HEK293 (cell line): ENCODE results near the gene NOL7.

Experiments used
- CTCF ChIA-PET: fragments of 350-600 bp; formaldehyde crosslinking; extraction: SDS; loops from one replicate; lab custom pipeline; 2021; ENCODE audit warnings: antibody characterized with exemption; lab: Yijun Ruan, JAX
- POLR2A ChIA-PET: fragments of 300-600 bp; formaldehyde crosslinking; extraction: SDS; loops from one replicate; lab custom pipeline; 2020; ENCODE audit warnings: antibody characterized with exemption, inconsistent platforms; lab: Yijun Ruan, JAX
- H3K27ac ChIP-seq: fragments of 200-500 bp; sonication (Bioruptor generic); 2 replicates; pipeline ENCODE4 v1.5.1; 2014; ENCODE audit warnings: low read depth, low read length, control low read depth, inconsistent platforms; ENCODE audit errors: extremely low read depth
- H3K36me3 ChIP-seq, 2 experiments: fragments of 200-500 bp in 1 of 2; sonication (Bioruptor generic) in 1 of 2; 1 replicate in 1 of 2; 2 replicates in 1 of 2; pipeline ENCODE4 v1.5.1; 2014 to 2017; ENCODE audit warnings: inconsistent platforms in 2 of 2, low read length in 2 of 2; ENCODE audit not compliant: control insufficient read depth in 2 of 2, insufficient read depth in 1 of 2
- H3K4me1 ChIP-seq: fragments of 200-500 bp; sonication (Bioruptor generic); 2 replicates; pipeline ENCODE4 v1.5.1; 2014; ENCODE audit warnings: mild to moderate bottlenecking, low read length, inconsistent platforms; ENCODE audit not compliant: control insufficient read depth, insufficient read depth
- H3K4me3 ChIP-seq: 2 replicates; pipeline ENCODE4 v1.5.1; 2011; ENCODE audit warnings: low read depth, mild to moderate bottlenecking, control low read depth, low read length, moderate library complexity
- H3K9me3 ChIP-seq: fragments of 200-500 bp; sonication (Bioruptor generic); 2 replicates; pipeline ENCODE4 v1.5.1; 2014; ENCODE audit warnings: low read depth, low read length, inconsistent platforms; ENCODE audit not compliant: control insufficient read depth, insufficient read depth
- PRDM1 ChIP-seq: fragments of 450-650 bp; formaldehyde crosslinking; IDR thresholded peaks from 2 replicates; pipeline ENCODE4; 2016; ENCODE audit warnings: missing biosample characterization, missing genetic modification characterization
- REPIN1 ChIP-seq: fragments of 450-650 bp; formaldehyde crosslinking; IDR thresholded peaks from 2 replicates; pipeline ENCODE4 v1.5.1; 2017; ENCODE audit warnings: missing biosample characterization, missing genetic modification characterization, low read depth
- ZNF366 ChIP-seq: fragments of 450-650 bp; formaldehyde crosslinking; conservative IDR thresholded peaks from 2 replicates; pipeline ENCODE4 v1.5.1; 2016; ENCODE audit warnings: missing biosample characterization, missing genetic modification characterization
- ZNF596 ChIP-seq: fragments of 450-650 bp; IDR thresholded peaks from 2 replicates; pipeline ENCODE4 v1.5.0; 2018; ENCODE audit warnings: missing biosample characterization, mild to moderate bottlenecking, missing genetic modification characterization, moderate library complexity
- ZNF654 ChIP-seq: fragments of 450-650 bp; formaldehyde crosslinking; IDR thresholded peaks from 2 replicates; pipeline ENCODE4 v1.5.1; 2016; ENCODE audit warnings: low read depth, missing biosample characterization, missing genetic modification characterization
- TF ChIP-seq, protein P1 (sequence below): fragments of 450-650 bp; formaldehyde crosslinking; IDR thresholded peaks from 2 replicates; pipeline ENCODE4 v1.5.1; 2016; ENCODE audit warnings: missing biosample characterization, missing genetic modification characterization
- TF ChIP-seq, protein P2 (sequence below): fragments of 450-650 bp; formaldehyde crosslinking; IDR thresholded peaks from 2 replicates; pipeline ENCODE4 v1.5.1; 2016; ENCODE audit warnings: missing biosample characterization, missing genetic modification characterization
- TF ChIP-seq, protein P3 (sequence below): fragments of 450-650 bp; formaldehyde crosslinking; IDR thresholded peaks from 2 replicates; pipeline ENCODE4 v1.5.1; 2016; ENCODE audit warnings: missing biosample characterization, missing genetic modification characterization, borderline replicate concordance

Gene NOL7

DNA sequence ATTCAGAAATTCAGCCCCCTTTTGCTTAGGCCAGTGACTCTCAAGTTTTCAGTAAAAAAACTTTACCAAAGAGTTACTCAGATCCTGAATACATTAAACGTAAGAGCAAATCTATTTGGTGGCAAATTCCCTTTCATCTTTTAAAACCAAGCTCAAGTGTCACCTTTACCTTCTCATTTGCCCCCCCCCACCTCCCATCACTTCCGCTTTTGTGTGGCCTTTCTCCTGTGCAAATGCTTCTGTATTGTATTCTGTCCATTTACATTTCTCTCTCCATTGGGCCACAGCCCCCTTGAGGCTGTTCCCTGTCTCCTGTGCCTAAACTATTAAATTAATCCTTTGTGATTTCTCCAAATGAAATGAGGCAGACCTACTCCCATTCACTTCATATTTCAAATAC lies 1.9 kb downstream of the NOL7 start:
- TF ChIP-seq REPIN1 (tag by site-specific recombination): no peak
- TF ChIP-seq PRDM1 (tag by site-specific recombination): peak; percentile 86
- POLR2A ChIA-PET: interaction anchor here (1.0 to 3.7 kb wide), 6 partner anchors 8 to 94 kb away, joined by 3 to 49 read pairs (median 6); partner anchors contain the start of genes RANBP9 and SIRT5
- Histone ChIP-seq H3K36me3 (peaks cover 46 to 53% of the 10 kb centered on the region in 2 experiments), H3K4me3 (no peak overlapping the region), H3K9me3 (no peaks in the 10 kb centered on the region), H3K27ac (no peak overlapping the region), H3K4me1 (peaks cover 12% of the 10 kb centered on the region)
- CTCF ChIA-PET: interaction anchor here (0.5 to 4.3 kb wide), 7 partner anchors 8 to 705 kb away, joined by 3 to 39 read pairs (median 3); partner anchors contain the start of gene SIRT5

DNA sequence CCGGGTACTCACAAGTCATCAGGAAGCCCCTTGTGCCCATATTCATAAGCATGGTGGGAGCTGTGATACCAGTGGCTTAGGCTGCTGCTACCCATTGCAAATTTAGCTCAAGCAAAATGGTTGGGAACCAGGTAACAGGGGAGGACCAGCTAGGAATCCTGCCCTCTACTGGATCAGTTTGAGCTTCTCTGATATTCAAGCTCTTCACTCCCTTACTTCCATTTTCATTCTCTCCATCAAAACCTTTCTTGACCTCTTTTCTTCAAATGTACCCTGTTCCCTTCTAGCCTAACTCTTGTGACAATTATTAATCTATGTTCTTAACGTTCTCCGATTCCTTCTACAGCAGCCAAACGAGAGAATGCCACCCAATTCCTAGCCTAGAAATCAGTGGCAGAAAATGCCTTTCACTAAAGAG lies 9.7 kb downstream of the NOL7 start:
- peaks cover 43 to 77% of the 10 kb centered on the region in 2 experiments for H3K36me3 ChIP-seq
- POLR2A ChIA-PET: interaction anchor here (0.9 to 1.1 kb wide), 3 partner anchors 9 to 51 kb away, joined by 3 to 10 read pairs (median 6); partner anchors contain the start of genes NOL7 and SIRT5

DNA sequence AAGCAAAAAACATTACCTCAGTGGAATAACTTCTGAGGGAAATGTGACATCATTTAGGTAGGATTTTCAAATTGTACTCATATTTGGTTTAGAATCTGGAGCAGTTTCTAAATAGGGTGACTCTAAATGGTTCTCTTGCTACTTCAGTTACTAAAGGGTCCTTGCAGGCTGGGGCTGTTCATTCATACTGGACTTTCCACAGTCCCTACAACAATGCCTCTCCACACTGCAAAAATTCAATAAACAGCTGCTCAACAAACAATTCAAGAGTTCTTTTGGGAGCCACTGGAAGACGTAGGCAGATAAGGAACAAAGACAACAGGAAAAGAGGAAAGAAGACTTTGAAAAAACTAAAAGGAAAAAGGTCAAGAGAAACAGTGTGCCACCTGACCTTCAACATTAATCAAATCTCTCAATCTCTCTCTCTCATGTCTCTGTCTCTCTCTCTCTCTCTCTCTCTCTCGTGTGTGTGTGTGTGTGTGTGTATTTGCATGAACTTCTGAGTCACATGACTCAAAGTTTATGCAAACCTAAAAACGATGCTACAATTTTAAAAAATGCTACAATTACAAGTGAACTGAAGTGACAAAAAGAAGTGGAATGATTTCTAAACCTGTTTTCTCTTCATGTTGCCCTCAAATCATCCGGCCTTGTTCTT lies 14.5 kb downstream of the NOL7 start:
- POLR2A ChIA-PET: interaction anchor here (0.5 to 1.3 kb wide), 2 partner anchors 15 to 153 kb away, joined by 3 to 4 read pairs; partner anchors contain the start of gene NOL7
- TF ChIP-seq, protein P1, sequence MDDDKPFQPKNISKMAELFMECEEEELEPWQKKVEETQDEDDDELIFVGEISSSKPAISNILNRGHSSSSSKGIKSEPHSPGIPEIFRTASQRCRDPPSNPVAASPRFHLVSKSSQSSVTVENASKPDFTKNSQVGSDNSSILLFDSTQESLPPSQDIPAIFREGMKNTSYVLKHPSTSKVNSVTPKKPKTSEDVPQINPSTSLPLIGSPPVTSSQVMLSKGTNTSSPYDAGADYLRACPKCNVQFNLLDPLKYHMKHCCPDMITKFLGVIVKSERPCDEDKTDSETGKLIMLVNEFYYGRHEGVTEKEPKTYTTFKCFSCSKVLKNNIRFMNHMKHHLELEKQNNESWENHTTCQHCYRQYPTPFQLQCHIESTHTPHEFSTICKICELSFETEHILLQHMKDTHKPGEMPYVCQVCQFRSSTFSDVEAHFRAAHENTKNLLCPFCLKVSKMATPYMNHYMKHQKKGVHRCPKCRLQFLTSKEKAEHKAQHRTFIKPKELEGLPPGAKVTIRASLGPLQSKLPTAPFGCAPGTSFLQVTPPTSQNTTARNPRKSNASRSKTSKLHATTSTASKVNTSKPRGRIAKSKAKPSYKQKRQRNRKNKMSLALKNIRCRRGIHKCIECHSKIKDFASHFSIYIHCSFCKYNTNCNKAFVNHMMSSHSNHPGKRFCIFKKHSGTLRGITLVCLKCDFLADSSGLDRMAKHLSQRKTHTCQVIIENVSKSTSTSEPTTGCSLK (tag by site-specific recombination): no peak
- TF ChIP-seq ZNF596 (tag by site-specific recombination): peak; percentile 53; the same call in 1 of the 2 replicates
- TF ChIP-seq, protein P2, sequence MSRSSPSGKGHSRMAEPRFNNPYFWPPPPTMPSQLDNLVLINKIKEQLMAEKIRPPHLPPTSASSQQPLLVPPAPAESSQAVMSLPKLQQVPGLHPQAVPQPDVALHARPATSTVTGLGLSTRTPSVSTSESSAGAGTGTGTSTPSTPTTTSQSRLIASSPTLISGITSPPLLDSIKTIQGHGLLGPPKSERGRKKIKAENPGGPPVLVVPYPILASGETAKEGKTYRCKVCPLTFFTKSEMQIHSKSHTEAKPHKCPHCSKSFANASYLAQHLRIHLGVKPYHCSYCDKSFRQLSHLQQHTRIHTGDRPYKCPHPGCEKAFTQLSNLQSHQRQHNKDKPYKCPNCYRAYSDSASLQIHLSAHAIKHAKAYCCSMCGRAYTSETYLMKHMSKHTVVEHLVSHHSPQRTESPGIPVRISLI (tag by site-specific recombination): no peak

More for the DNA sequence above, 9.7 kb downstream of the NOL7 start:
- H3K9me3 ChIP-seq: no peaks in the 10 kb centered on the region
- H3K27ac ChIP-seq: no peak overlapping the region
- TF ChIP-seq ZNF654 (tag by site-specific recombination) (peak; percentile 17; the same call in 1 of the 2 replicates), PRDM1 (tag by site-specific recombination) (peak; percentile 53; the same call in 1 of the 2 replicates), ZNF366 (tag by site-specific recombination) (peak; percentile 57)
- TF ChIP-seq, protein P3, sequence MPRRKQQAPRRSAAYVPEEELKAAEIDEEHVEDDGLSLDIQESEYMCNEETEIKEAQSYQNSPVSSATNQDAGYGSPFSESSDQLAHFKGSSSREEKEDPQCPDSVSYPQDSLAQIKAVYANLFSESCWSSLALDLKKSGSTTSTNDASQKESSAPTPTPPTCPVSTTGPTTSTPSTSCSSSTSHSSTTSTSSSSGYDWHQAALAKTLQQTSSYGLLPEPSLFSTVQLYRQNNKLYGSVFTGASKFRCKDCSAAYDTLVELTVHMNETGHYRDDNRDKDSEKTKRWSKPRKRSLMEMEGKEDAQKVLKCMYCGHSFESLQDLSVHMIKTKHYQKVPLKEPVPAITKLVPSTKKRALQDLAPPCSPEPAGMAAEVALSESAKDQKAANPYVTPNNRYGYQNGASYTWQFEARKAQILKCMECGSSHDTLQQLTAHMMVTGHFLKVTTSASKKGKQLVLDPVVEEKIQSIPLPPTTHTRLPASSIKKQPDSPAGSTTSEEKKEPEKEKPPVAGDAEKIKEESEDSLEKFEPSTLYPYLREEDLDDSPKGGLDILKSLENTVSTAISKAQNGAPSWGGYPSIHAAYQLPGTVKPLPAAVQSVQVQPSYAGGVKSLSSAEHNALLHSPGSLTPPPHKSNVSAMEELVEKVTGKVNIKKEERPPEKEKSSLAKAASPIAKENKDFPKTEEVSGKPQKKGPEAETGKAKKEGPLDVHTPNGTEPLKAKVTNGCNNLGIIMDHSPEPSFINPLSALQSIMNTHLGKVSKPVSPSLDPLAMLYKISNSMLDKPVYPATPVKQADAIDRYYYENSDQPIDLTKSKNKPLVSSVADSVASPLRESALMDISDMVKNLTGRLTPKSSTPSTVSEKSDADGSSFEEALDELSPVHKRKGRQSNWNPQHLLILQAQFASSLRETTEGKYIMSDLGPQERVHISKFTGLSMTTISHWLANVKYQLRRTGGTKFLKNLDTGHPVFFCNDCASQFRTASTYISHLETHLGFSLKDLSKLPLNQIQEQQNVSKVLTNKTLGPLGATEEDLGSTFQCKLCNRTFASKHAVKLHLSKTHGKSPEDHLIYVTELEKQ (tag by site-specific recombination): no peak
- no peaks in the 10 kb centered on the region for H3K4me1 ChIP-seq
- no peak overlapping the region for H3K4me3 ChIP-seq
- CTCF ChIA-PET: interaction anchor here (0.5 to 2.6 kb wide), 15 partner anchors 9 to 393 kb away, joined by 3 to 26 read pairs (median 7); partner anchors contain the start of gene NOL7

More for the DNA sequence above, 14.5 kb downstream of the NOL7 start:
- Histone ChIP-seq H3K9me3 (no peaks in the 10 kb centered on the region), H3K4me1 (no peaks in the 10 kb centered on the region), H3K4me3 (no peak overlapping the region), H3K27ac (no peak overlapping the region), H3K36me3 (peaks cover 15 to 61% of the 10 kb centered on the region in 2 experiments)
- CTCF ChIA-PET: interaction anchor here (0.7 to 0.9 kb wide), 3 partner anchors 13 to 55 kb away, joined by 3 read pairs; partner anchors contain the start of gene SIRT5
